Mucosa of descending colon (tissue), 3 donors: ENCODE data around the gene DUS3L. TPM values are rescaled to one million over a fixed set of nuclear protein-coding genes. Genes with fewer than 3 reads are reported as not detected.
"Not testable (repeated sequence)": the region's sequence is repeated elsewhere in the genome, so short reads cannot be mapped to it uniquely, and the experiment has no call there.

Source experiments
- ATAC-seq: fragments of 200-7000 bp; cut with Tn5 transposase; one replicate; pipeline ENCODE4 v1.9.1; 2020; ENCODE audit warnings: mild to moderate bottlenecking, moderate library complexity
- DNase-seq, 3 donors: peaks; one replicate each; pipeline ENCODE4 v3.0.0-alpha.2; 2020
- H3K36me3 ChIP-seq: fragments of 200-600 bp; one replicate; pipeline ENCODE4 v1.8.0; 2021; ENCODE audit warnings: low read depth, mild to moderate bottlenecking
- H3K4me1 ChIP-seq: fragments of 200-600 bp; one replicate; pipeline ENCODE4 v1.8.0; 2021; ENCODE audit warnings: low read depth, mild to moderate bottlenecking
- H3K4me3 ChIP-seq: fragments of 200-600 bp; one replicate; pipeline ENCODE4 v1.8.0; 2021; ENCODE audit warnings: mild to moderate bottlenecking
- H3K9me3 ChIP-seq: fragments of 200-600 bp; one replicate; pipeline ENCODE4 v1.8.0; 2021; ENCODE audit warnings: mild to moderate bottlenecking
- CTCF ChIP-seq: fragments of 200-600 bp; IDR thresholded peaks from one replicate; pipeline ENCODE4 v1.8.0; 2022; ENCODE audit warnings: antibody characterized with exemption, mild to moderate bottlenecking
- intact Hi-C, 2 donors: fragments of 100-400 bp; cut with DNase I in 1 of 2; cut with micrococcal nuclease in 1 of 2; formaldehyde crosslinking; loops; one replicate each; pipeline versions ENCODE4 v1.11.0 to v1.11.1; 2022; cut with DNase I, micrococcal nuclease
- total RNA-seq, 3 donors: library from RNA; stranded (reverse); fragmentation: NEBNext Ultra II Directional in 2 of 3; extraction: Animal tissue kit (Norgen Biotek cat#: 25700) in 2 of 3; gene quantifications; one replicate each; pipeline versions ENCODE4 v1.2.1 to v1.2.4, GENCODE V29; 2021 to 2023
- donor health status: DM: no; HTN: no; CAD: no; lungs with moderate emphysema.
- donor health status: DM: no; HTN: no; CAD: no.
- donor health status: DM: no; HTN: yes; CAD: no.

The DUS3L gene
- total RNA-seq, 3 donors from 2014 or later = 33.3 to 36.9 (median 35.6) TPM

GRCh38 chr19:5786593-5787408 lies 4.2 kb downstream of the DUS3L start:
- no peak for ATAC-seq

GRCh38 chr19:5785423-5785822 lies 5.5 kb downstream of the DUS3L start:
- intact Hi-C loops = no loop called here
- no peak overlapping the region for H3K4me3 ChIP-seq
- no peak for ATAC-seq
- no peak for DNase-seq
- no peak for TF ChIP-seq CTCF
- H3K4me1 ChIP-seq = peaks cover 6% of the 10 kb centered on the region
- H3K36me3 ChIP-seq = peaks cover 9% of the 10 kb centered on the region
- no peaks in the 10 kb centered on the region for H3K9me3 ChIP-seq

More at GRCh38 chr19:5786593-5787408, 4.2 kb downstream of the DUS3L start:
- Histone ChIP-seq H3K36me3 (peaks cover 9% of the 10 kb centered on the region), H3K9me3 (no peaks in the 10 kb centered on the region), H3K4me3 (no peak overlapping the region), H3K4me1 (peaks cover 6% of the 10 kb centered on the region)
- intact Hi-C loops = no loop called here
- TF ChIP-seq CTCF = no peak
- DNase-seq = no peak

GRCh38 chr19:5784581-5785147 lies 6.3 kb downstream of the DUS3L start, which contains the start of gene PRR22:
Gene PRR22, minus strand, starts transcription at chr19:5784746. Its CDS starts 86 bp downstream, at chr19:5784660.
- no peak for TF ChIP-seq CTCF
- H3K4me1 ChIP-seq = no peaks in the 10 kb centered on the region
- ATAC-seq (no peak), DNase-seq (no peak)
- H3K4me3 ChIP-seq = no peak within 1 kb of the TSS
- peaks cover 9% of the 10 kb centered on the region for H3K36me3 ChIP-seq
- H3K9me3 ChIP-seq = no peaks in the 10 kb centered on the region
- intact Hi-C loops = no loop called here

- Histone ChIP-seq H3K4me3 (no peak overlapping the region), H3K36me3 (peaks cover 9% of the 10 kb centered on the region), H3K9me3 (no peaks in the 10 kb centered on the region), H3K4me1 (no peaks in the 10 kb centered on the region)
- no peak for DNase-seq
- ATAC-seq = peak; percentile 6
- no peak for TF ChIP-seq CTCF
- intact Hi-C loops = no loop called here
These were observed 7.7 kb downstream of the DUS3L start for GRCh38 chr19:5782945-5783919.

- H3K4me3 ChIP-seq = no peak overlapping the region
- intact Hi-C loops = no loop called here
- DNase-seq (no peak), ATAC-seq (peak; percentile 23)
- H3K36me3 ChIP-seq = peaks cover 5% of the 10 kb centered on the region
- TF ChIP-seq CTCF = no peak
- H3K4me1 ChIP-seq = no peaks in the 10 kb centered on the region
- H3K9me3 ChIP-seq = no peaks in the 10 kb centered on the region
These were observed 8.6 kb downstream of the DUS3L start for GRCh38 chr19:5782322-5782721.

- DNase-seq, ATAC-seq, H3K9me3 ChIP-seq, H3K4me1 ChIP-seq, intact Hi-C loops, H3K4me3 ChIP-seq, H3K36me3 ChIP-seq: not testable (repeated sequence)
These were observed 10.0 kb downstream of the DUS3L start for GRCh38 chr19:5780916-5781315.
